ENCODE measurements around the gene ZNF326. TPM values are rescaled to one million over a fixed set of nuclear protein-coding genes. Genes with fewer than 3 reads are reported as not detected.

ZNF326 gene
- total RNA-seq, 1 experiment from 2014 or later = 19.3 TPM

GRCh38 chr1:90043586-90043985 is 48.7 kb downstream of the ZNF326 start (continued):
- TF ChIP-seq CTCF (IDR thresholded peaks at IDR 0.05 in 2 of 3, conservative IDR thresholded peaks at IDR 0.05 in 1 of 3; ENCODE audit: borderline replicate concordance in 1 of 3, insufficient read depth in 1 of 3, low read depth in 2 of 3, low read length in 2 of 3) = no peak

- ATAC-seq (no peak), DNase-seq (ENCODE audit: low read depth, low spot score) (no peak)
- Histone ChIP-seq H3K4me2 (ENCODE audit: low read length) (no peak overlapping the region), H4K20me1 (ENCODE audit: insufficient read depth) (no peaks in the 10 kb centered on the region), H3K79me2 (ENCODE audit: insufficient read depth, low read length) (no peaks in the 10 kb centered on the region), H3K9me3 (ENCODE audit: control insufficient read depth in 1 of 2, insufficient read depth in 1 of 2, low read depth in 1 of 2, low read length in 2 of 2) (no peaks in the 10 kb centered on the region), H3K36me3 (ENCODE audit: control insufficient read depth in 1 of 2, insufficient read depth in 2 of 2, low read length in 2 of 2) (no peaks in the 10 kb centered on the region), H3K9me2 (ENCODE audit: insufficient read depth) (no peaks in the 10 kb centered on the region), H3K4me3 (replicated peaks in 1 of 2; ENCODE audit: low read depth in 1 of 2, low read length in 2 of 2) (no peak overlapping the region), H3K27ac (ENCODE audit: low read depth, low read length) (no peak overlapping the region), H3K4me1 (ENCODE audit: control insufficient read depth in 1 of 2, insufficient read depth in 2 of 2, low read length in 2 of 2) (no peaks in the 10 kb centered on the region), H3K9ac (ENCODE audit: low read length) (no peak overlapping the region), H2AFZ (ENCODE audit: low read depth, low read length, poor library complexity, severe bottlenecking) (no peak overlapping the region), H3K27me3 (ENCODE audit: insufficient read depth, low read length) (no peaks in the 10 kb centered on the region)
- BruUV-seq (replicated peaks) = no TSS peak
- intact Hi-C loops (cut with micrococcal nuclease) = no loop called here
- RAD21 ChIA-PET (ENCODE audit: low non-redundant PET in 1 of 2, low total read pairs in 2 of 2, uncharacterized antibody in 2 of 2, unreplicated experiment in 2 of 2) = no interaction called here
- POLR2A ChIA-PET = no interaction called here
- TF ChIP-seq ZFX (IDR thresholded peaks at IDR 0.05) (no peak), CBX3 (IDR thresholded peaks at IDR 0.05; ENCODE audit: low read depth) (no peak), ATF3 (IDR thresholded peaks at IDR 0.05) (no peak), FOSL1 (IDR thresholded peaks at IDR 0.05; ENCODE audit: low read depth) (no peak), POLR2A (IDR thresholded peaks at IDR 0.05; ENCODE audit: borderline replicate concordance, extremely low read depth, insufficient read depth, insufficient read length) (no peak), POLR2AphosphoS5 (IDR thresholded peaks at IDR 0.05; ENCODE audit: low read depth, low read length) (no peak), CEBPB (IDR thresholded peaks at IDR 0.05; ENCODE audit: low read depth) (no peak), EZH2 (IDR thresholded peaks at IDR 0.05) (no peak), SP1 (IDR thresholded peaks at IDR 0.05; ENCODE audit: low read depth) (no peak), ZNF274 (IDR thresholded peaks at IDR 0.05; ENCODE audit: low read depth, low read length) (no peak), YY1 (IDR thresholded peaks at IDR 0.05; ENCODE audit: extremely low read depth, insufficient replicate concordance, low read depth, low read length) (no peak), EGR1 (IDR thresholded peaks at IDR 0.05; ENCODE audit: low read depth) (no peak), EZH2phosphoT487 (IDR thresholded peaks at IDR 0.05; ENCODE audit: borderline replicate concordance) (no peak), SIN3A (IDR thresholded peaks at IDR 0.05; ENCODE audit: low read depth) (no peak), RAD21 (IDR thresholded peaks at IDR 0.05; ENCODE audit: low read depth) (no peak), CTCF (IDR thresholded peaks at IDR 0.05 in 2 of 3, conservative IDR thresholded peaks at IDR 0.05 in 1 of 3; ENCODE audit: borderline replicate concordance in 1 of 3, insufficient read depth in 1 of 3, low read depth in 2 of 3, low read length in 2 of 3) (no peak), ZBTB33 (IDR thresholded peaks at IDR 0.05; ENCODE audit: extremely low read depth, insufficient replicate concordance, low read length) (no peak), SRF (IDR thresholded peaks at IDR 0.05; ENCODE audit: low read depth) (no peak), JUND (IDR thresholded peaks at IDR 0.05) (no peak)
- CTCF ChIA-PET = no interaction called here
Observed at GRCh38 chr1:90044346-90044745, 49.4 kb downstream of the ZNF326 start.

Data from HCT116 (cell line).